ENCODE results near the gene PUM2. TPM values are rescaled to one million over a fixed set of nuclear protein-coding genes. Genes with fewer than 3 reads are reported as not detected.

Gene PUM2
- total and polyA plus RNA-seq, 2 experiments from 2014 or later: 13.6 to 18.3 TPM

GRCh38 chr2:20322527-20323300 lies 27.9 kb downstream of the PUM2 start:
- WGBS, 2 experiments (ENCODE audit: low coverage in 1 of 2, low lambda C conversion rate in 2 of 2, missing lambda C conversion rate in 2 of 2): 92 to 95% methylated on average over 11 of the region's 11 CpGs

GRCh38 chr2:20317690-20318089 lies 33.0 kb downstream of the PUM2 start:
- in situ Hi-C loops (cut with MboI): no loop called here

More at GRCh38 chr2:20322527-20323300, 27.9 kb downstream of the PUM2 start:
- Histone ChIP-seq H3K36me3 (ENCODE audit: low read depth) (peaks cover 41% of the 10 kb centered on the region), H3K9me2 (ENCODE audit: insufficient read depth) (no peaks in the 10 kb centered on the region), H2AFZ (no peak overlapping the region), H3K4me1 (ENCODE audit: insufficient read depth) (no peaks in the 10 kb centered on the region), H3K79me2 (ENCODE audit: insufficient read depth) (peaks cover 100% of the 10 kb centered on the region), H3K27me3 (replicated peaks; ENCODE audit: insufficient read depth) (no peaks in the 10 kb centered on the region), H4K20me1 (ENCODE audit: insufficient read depth) (no peaks in the 10 kb centered on the region; the same call in 1 of the 2 replicates), H3K9ac (no peak overlapping the region), H3F3A (ENCODE audit: insufficient read depth) (0 out of 2 replicates have a peak, but pooled peaks cover 16% of the 10 kb centered on the region), H3K27ac (no peak overlapping the region), H3K4me2 (ENCODE audit: unreplicated experiment) (no peak overlapping the region), H3K9me3 (ENCODE audit: low read depth) (no peaks in the 10 kb centered on the region), H3K4me3 (no peak overlapping the region)
- no peak for TF ChIP-seq EZH2phosphoT487 (IDR thresholded peaks at IDR 0.05; ENCODE audit: insufficient read depth, low read depth)
- in situ Hi-C loops (cut with MboI): no loop called here
- no peak for DNase-seq

GRCh38 chr2:20317197-20317596 lies 33.4 kb downstream of the PUM2 start:
- no peak overlapping the region for H3K4me2 ChIP-seq (ENCODE audit: unreplicated experiment)
- no peak overlapping the region for H3K9ac ChIP-seq
- peaks cover 99% of the 10 kb centered on the region for H3K79me2 ChIP-seq (ENCODE audit: insufficient read depth)
- H2AFZ ChIP-seq: no peak overlapping the region
- H3K4me3 ChIP-seq: no peak overlapping the region
- H3K36me3 ChIP-seq (ENCODE audit: low read depth): peaks cover 50% of the 10 kb centered on the region
- no peak overlapping the region for H3K27ac ChIP-seq
- H3K4me1 ChIP-seq (ENCODE audit: insufficient read depth): peaks cover 8% of the 10 kb centered on the region; the same call in 1 of the 2 replicates
- TF ChIP-seq EZH2phosphoT487 (IDR thresholded peaks at IDR 0.05; ENCODE audit: insufficient read depth, low read depth) (no peak), EZH2 (IDR thresholded peaks at IDR 0.05; ENCODE audit: insufficient read depth, poor library complexity, severe bottlenecking) (no peak)
- no peaks in the 10 kb centered on the region for H3K9me2 ChIP-seq (ENCODE audit: insufficient read depth)
- no peaks in the 10 kb centered on the region for H3K27me3 ChIP-seq (replicated peaks; ENCODE audit: insufficient read depth)
- DNase-seq: no peak
- in situ Hi-C loops (cut with MboI): no loop called here
- 98 to 100% methylated on average over 1 of the region's 1 CpG for WGBS, 2 experiments (ENCODE audit: low coverage in 1 of 2, low lambda C conversion rate in 2 of 2, missing lambda C conversion rate in 2 of 2)
- H4K20me1 ChIP-seq (ENCODE audit: insufficient read depth): no peaks in the 10 kb centered on the region
- H3F3A ChIP-seq (ENCODE audit: insufficient read depth): 0 out of 2 replicates have a peak, but pooled peaks cover 20% of the 10 kb centered on the region
- no peaks in the 10 kb centered on the region for H3K9me3 ChIP-seq (ENCODE audit: low read depth)

More at GRCh38 chr2:20317690-20318089, 33.0 kb downstream of the PUM2 start:
- peaks cover 99% of the 10 kb centered on the region for H3K79me2 ChIP-seq (ENCODE audit: insufficient read depth)
- H3K4me2 ChIP-seq (ENCODE audit: unreplicated experiment): no peak overlapping the region
- peaks cover 53% of the 10 kb centered on the region for H3K36me3 ChIP-seq (ENCODE audit: low read depth)
- H2AFZ ChIP-seq: no peak overlapping the region
- H3K4me1 ChIP-seq (ENCODE audit: insufficient read depth): peaks cover 8% of the 10 kb centered on the region; the same call in 1 of the 2 replicates
- H3K9ac ChIP-seq: no peak overlapping the region
- TF ChIP-seq EZH2phosphoT487 (IDR thresholded peaks at IDR 0.05; ENCODE audit: insufficient read depth, low read depth): no peak
- TF ChIP-seq EZH2 (IDR thresholded peaks at IDR 0.05; ENCODE audit: insufficient read depth, poor library complexity, severe bottlenecking): no peak
- no peak for DNase-seq
- H3K27ac ChIP-seq: no peak overlapping the region
- no peak overlapping the region for H3K4me3 ChIP-seq
- H3K9me3 ChIP-seq (ENCODE audit: low read depth): no peaks in the 10 kb centered on the region
- H3K27me3 ChIP-seq (replicated peaks; ENCODE audit: insufficient read depth): no peaks in the 10 kb centered on the region
- 0 out of 2 replicates have a peak, but pooled peaks cover 20% of the 10 kb centered on the region for H3F3A ChIP-seq (ENCODE audit: insufficient read depth)
- WGBS, 2 experiments (ENCODE audit: low coverage in 1 of 2, low lambda C conversion rate in 2 of 2, missing lambda C conversion rate in 2 of 2): 98 to 100% methylated on average over 3 of the region's 3 CpGs
- no peaks in the 10 kb centered on the region for H3K9me2 ChIP-seq (ENCODE audit: insufficient read depth)
- H4K20me1 ChIP-seq (ENCODE audit: insufficient read depth): no peaks in the 10 kb centered on the region

GRCh38 chr2:20314562-20315501 lies 35.8 kb downstream of the PUM2 start:
- in situ Hi-C loops (cut with MboI): no loop called here
- Histone ChIP-seq H3K4me2 (ENCODE audit: unreplicated experiment) (no peak overlapping the region), H3K79me2 (ENCODE audit: insufficient read depth) (peaks cover 99% of the 10 kb centered on the region)

More at GRCh38 chr2:20314562-20315501, 35.8 kb downstream of the PUM2 start:
- H4K20me1 ChIP-seq (ENCODE audit: insufficient read depth): no peaks in the 10 kb centered on the region
- TF ChIP-seq EZH2phosphoT487 (IDR thresholded peaks at IDR 0.05; ENCODE audit: insufficient read depth, low read depth) (no peak), EZH2 (IDR thresholded peaks at IDR 0.05; ENCODE audit: insufficient read depth, poor library complexity, severe bottlenecking) (no peak)
- no peak overlapping the region for H3K9ac ChIP-seq
- H3K4me3 ChIP-seq: no peak overlapping the region
- H3K4me1 ChIP-seq (ENCODE audit: insufficient read depth): peaks cover 8% of the 10 kb centered on the region; the same call in 1 of the 2 replicates
- peak; percentile 35 for DNase-seq
- WGBS, 2 experiments (ENCODE audit: low coverage in 1 of 2, low lambda C conversion rate in 2 of 2, missing lambda C conversion rate in 2 of 2): 78 to 82% methylated on average over 4 of the region's 4 CpGs
- H3K9me3 ChIP-seq (ENCODE audit: low read depth): no peaks in the 10 kb centered on the region
- H3K27me3 ChIP-seq (replicated peaks; ENCODE audit: insufficient read depth): no peaks in the 10 kb centered on the region
- 0 out of 2 replicates have a peak, but pooled peaks cover 20% of the 10 kb centered on the region for H3F3A ChIP-seq (ENCODE audit: insufficient read depth)
- no peak overlapping the region for H2AFZ ChIP-seq
- peaks cover 56% of the 10 kb centered on the region for H3K36me3 ChIP-seq (ENCODE audit: low read depth)
- no peaks in the 10 kb centered on the region for H3K9me2 ChIP-seq (ENCODE audit: insufficient read depth)
- no peak overlapping the region for H3K27ac ChIP-seq

Measured in GM23248 (cell line).